Erythroblast (primary cell): ENCODE results near the gene COX4I2.

Source experiments
- GATA1 ChIP-seq: IDR thresholded peaks from 2 replicates; pipeline ENCODE4 v1.6.1; 2011; ENCODE audit warnings: low read depth, mild to moderate bottlenecking, control low read depth, low read length, moderate library complexity
- POLR2A ChIP-seq: IDR thresholded peaks from 2 replicates; pipeline ENCODE4 v1.6.1; 2011; ENCODE audit warnings: mild to moderate bottlenecking, low read length

- TF ChIP-seq POLR2A = no peak
- no peak for TF ChIP-seq GATA1
These were observed 45.2 kb downstream of the COX4I2 start for GRCh38 chr20:31682927-31683326.
